Uterus (tissue), 4 donors: ENCODE measurements around the gene C11orf52. TPM values are rescaled to one million over a fixed set of nuclear protein-coding genes. Genes with fewer than 3 reads are reported as not detected.

ENCODE experiments used
- DNase-seq, 2 donors: peaks; one replicate each; pipeline ENCODE4 v3.0.0-alpha.2; 2019 to 2020
- H3K27ac ChIP-seq, 2 donors: fragments of 200-600 bp; sonication (generic); 1 replicate in 1 of 2; 2 replicates in 1 of 2; pipeline ENCODE4 v1.5.1; 2016 to 2018
- H3K27me3 ChIP-seq, 2 donors: fragments of 200-600 bp; sonication (generic); one replicate each; pipeline ENCODE4 v1.5.1; 2018 to 2019; ENCODE audit warnings: control low read depth in 1 of 2
- H3K36me3 ChIP-seq, 2 donors: fragments of 200-600 bp; sonication (generic); one replicate each; pipeline ENCODE4 v1.5.1; 2019; ENCODE audit warnings: control low read depth in 1 of 2
- H3K4me1 ChIP-seq, 2 donors: fragments of 200-600 bp; sonication (generic); one replicate each; pipeline ENCODE4 v1.5.1; 2018 to 2019; ENCODE audit warnings: control low read depth in 1 of 2
- H3K4me3 ChIP-seq, 2 donors: fragments of 200-600 bp; sonication (generic); 1 replicate in 1 of 2; 2 replicates in 1 of 2; pipeline ENCODE4 v1.5.1; 2018 to 2019; ENCODE audit warnings: mild to moderate bottlenecking in 1 of 2
- H3K9me3 ChIP-seq, 2 donors: fragments of 200-600 bp; sonication (generic); one replicate each; pipeline ENCODE4 v1.5.1; 2019; ENCODE audit warnings: control low read depth in 1 of 2
- POLR2A ChIP-seq, 2 donors: fragments of 450-650 bp; IDR thresholded peaks; one replicate each; pipeline ENCODE4 v1.6.1; 2016; ENCODE audit warnings: antibody characterized with exemption in 2 of 2, mild to moderate bottlenecking in 1 of 2, moderate library complexity in 1 of 2
- intact Hi-C: fragments of 100-400 bp; cut with DNase I; formaldehyde crosslinking; loops from one replicate; pipeline ENCODE4 v1.15.1; 2023; ENCODE audit warnings: low total_unique reads
- total RNA-seq, 4 donors: library from RNA; depleted of rRNA in 3 of 4; stranded (reverse); fragments of >200 nt in 3 of 4; gene quantifications; one replicate each; pipeline versions ENCODE4 v1.1.0 to v1.2.4, GENCODE V29; 2014 to 2023
- TF ChIP-seq, protein P1 (sequence below), 4 experiments: fragments of 200-600 bp in 2 of 4; fragments of 450-650 bp in 2 of 4; sonication (generic) in 2 of 4; IDR thresholded peaks; one replicate each; pipeline ENCODE4 v1.5.1; 2016 to 2019; ENCODE audit warnings: antibody characterized with exemption in 4 of 4, mild to moderate bottlenecking in 2 of 4, moderate library complexity in 1 of 4
- donor health status: DM: yes; HTN: yes; CAD: no.

C11orf52 gene
- total RNA-seq, 4 donors from 2014 or later: 1.6 to 2.4 TPM; not detected in 2

DNA sequence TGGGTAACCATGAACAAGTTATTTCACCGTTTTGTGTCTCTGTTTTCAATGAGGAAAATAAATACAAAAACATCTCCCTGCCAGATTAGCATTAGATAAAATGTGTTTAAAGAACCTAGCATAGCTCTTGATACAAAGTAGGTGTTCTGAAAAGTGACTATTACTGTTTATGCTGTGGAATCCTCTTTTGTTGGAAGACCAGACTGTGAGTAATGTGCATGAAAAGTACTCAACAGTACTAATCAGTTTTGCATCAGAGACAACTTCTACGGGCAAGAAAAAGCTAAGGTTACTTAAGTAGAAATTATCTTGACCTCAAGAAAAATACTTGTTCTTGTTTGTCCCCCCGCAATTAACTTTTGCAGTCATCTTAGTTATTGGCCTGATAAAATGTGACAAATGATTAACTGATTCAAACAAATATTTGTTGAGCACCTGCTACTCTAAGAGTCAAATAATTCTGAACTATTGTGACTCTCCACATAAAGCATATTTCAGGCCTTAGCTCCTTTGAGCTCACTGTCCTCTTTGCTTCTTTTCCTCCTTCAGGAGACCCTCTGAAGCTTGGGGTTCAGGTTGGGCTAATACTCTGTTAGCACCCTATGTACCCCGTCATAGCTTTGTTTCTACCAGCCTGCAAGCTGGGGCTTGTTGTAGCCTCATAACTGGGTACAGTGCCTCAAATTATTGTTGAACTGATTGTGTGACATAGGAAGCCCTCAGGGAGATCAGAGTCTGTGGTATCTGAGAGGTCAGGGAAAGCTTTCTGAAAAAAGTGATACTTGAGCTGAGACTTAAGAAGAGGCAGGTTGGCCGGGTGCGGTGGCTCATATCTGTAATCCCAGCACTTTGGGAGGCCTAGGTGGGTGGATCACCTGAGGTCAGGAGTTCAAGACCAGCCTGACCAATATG lies 42.9 kb downstream of the C11orf52 start:
- H3K27me3 ChIP-seq: no peaks in the 10 kb centered on the region
- no peak for DNase-seq
- no peak overlapping the region for H3K4me3 ChIP-seq
- no peaks in the 10 kb centered on the region for H3K36me3 ChIP-seq
- no peaks in the 10 kb centered on the region for H3K9me3 ChIP-seq
- intact Hi-C loops: no loop called here
- peak overlapping the region; percentile 28 to 59 for H3K27ac ChIP-seq
- no peak for TF ChIP-seq POLR2A (IDR thresholded peaks at IDR 0.05)
- TF ChIP-seq, protein P1, sequence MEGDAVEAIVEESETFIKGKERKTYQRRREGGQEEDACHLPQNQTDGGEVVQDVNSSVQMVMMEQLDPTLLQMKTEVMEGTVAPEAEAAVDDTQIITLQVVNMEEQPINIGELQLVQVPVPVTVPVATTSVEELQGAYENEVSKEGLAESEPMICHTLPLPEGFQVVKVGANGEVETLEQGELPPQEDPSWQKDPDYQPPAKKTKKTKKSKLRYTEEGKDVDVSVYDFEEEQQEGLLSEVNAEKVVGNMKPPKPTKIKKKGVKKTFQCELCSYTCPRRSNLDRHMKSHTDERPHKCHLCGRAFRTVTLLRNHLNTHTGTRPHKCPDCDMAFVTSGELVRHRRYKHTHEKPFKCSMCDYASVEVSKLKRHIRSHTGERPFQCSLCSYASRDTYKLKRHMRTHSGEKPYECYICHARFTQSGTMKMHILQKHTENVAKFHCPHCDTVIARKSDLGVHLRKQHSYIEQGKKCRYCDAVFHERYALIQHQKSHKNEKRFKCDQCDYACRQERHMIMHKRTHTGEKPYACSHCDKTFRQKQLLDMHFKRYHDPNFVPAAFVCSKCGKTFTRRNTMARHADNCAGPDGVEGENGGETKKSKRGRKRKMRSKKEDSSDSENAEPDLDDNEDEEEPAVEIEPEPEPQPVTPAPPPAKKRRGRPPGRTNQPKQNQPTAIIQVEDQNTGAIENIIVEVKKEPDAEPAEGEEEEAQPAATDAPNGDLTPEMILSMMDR (IDR thresholded peaks at IDR 0.05): no peak
- H3K4me1 ChIP-seq: no peaks in the 10 kb centered on the region

DNA sequence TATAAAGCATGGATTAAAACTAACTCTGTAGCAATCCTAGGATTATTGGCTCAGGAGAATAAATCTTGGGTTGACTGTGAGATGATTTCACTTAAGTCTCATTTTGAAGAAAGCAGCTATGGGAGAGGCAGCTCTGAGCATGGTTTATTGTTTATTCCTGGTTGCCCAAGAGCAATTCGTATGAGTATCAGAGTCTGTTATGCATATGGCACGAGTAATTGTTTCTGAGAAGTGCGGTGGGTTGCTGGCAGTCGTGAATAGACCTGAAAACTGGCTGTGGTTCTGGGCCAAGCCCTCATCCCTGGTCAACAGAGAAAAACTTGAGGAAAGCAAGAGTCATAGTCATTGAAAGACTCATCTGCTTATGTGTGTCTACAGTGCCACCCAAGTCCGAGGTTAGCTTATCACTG lies 45.2 kb downstream of the C11orf52 start:
- H3K27ac ChIP-seq: no peak overlapping the region
- no peak overlapping the region for H3K4me3 ChIP-seq
- intact Hi-C loops: no loop called here
- DNase-seq: no peak
- H3K9me3 ChIP-seq: no peaks in the 10 kb centered on the region
- H3K4me1 ChIP-seq: no peaks in the 10 kb centered on the region
- no peaks in the 10 kb centered on the region for H3K27me3 ChIP-seq
- H3K36me3 ChIP-seq: no peaks in the 10 kb centered on the region
- TF ChIP-seq, protein P1 (IDR thresholded peaks at IDR 0.05): no peak
- no peak for TF ChIP-seq POLR2A (IDR thresholded peaks at IDR 0.05)

DNA sequence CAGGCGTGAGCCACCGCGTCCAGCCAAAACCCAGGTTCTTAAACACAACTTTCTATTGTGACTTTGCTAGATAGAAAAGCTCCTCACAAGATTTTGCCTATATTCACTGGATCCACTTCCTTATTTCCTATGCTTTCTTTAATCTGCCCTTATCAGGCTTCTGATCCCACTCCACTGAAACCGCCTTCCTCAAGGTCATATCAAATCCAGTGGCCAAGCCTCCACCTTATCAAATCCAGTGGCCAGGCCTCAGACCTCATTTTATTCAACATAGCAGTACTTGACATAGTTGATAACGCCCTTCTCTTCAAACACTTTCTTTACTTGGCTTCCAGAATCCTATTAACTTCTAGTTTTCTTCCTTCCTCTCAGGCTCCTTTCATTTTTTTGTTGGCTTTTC lies 48.0 kb downstream of the C11orf52 start:
- no peak overlapping the region for H3K4me3 ChIP-seq
- no peaks in the 10 kb centered on the region for H3K36me3 ChIP-seq
- H3K9me3 ChIP-seq: no peaks in the 10 kb centered on the region
- DNase-seq: no peak
- H3K27me3 ChIP-seq: no peaks in the 10 kb centered on the region
- TF ChIP-seq, protein P1 (IDR thresholded peaks at IDR 0.05): no peak
- no peak for TF ChIP-seq POLR2A (IDR thresholded peaks at IDR 0.05)
- intact Hi-C loops: no loop called here
- no peaks in the 10 kb centered on the region for H3K4me1 ChIP-seq
- H3K27ac ChIP-seq: no peak overlapping the region

DNA sequence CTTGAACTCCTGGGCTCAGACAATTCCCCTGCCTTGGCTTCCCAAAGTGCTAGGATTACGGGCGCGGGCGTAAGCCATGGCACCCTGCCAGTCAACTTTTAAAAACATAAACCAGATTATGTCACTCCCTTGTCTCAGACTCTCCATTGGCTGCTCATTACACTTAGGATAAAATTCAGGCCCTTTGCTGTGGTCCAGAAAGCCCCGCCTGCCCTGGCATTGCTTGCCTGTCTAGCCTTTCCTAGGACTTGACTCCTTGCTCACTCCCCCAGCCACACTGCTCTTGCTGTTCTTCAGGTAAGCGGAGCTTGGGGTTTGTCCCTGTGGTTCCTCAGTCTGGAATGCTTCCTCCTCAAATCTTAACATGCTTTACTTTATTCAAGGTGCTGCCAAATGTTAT lies 48.9 kb downstream of the C11orf52 start:
- H3K9me3 ChIP-seq: no peaks in the 10 kb centered on the region
- H3K4me1 ChIP-seq: no peaks in the 10 kb centered on the region
- TF ChIP-seq, protein P1 (IDR thresholded peaks at IDR 0.05): no peak
- TF ChIP-seq POLR2A (IDR thresholded peaks at IDR 0.05): no peak
- intact Hi-C loops: no loop called here
- no peaks in the 10 kb centered on the region for H3K27me3 ChIP-seq
- H3K4me3 ChIP-seq: no peak overlapping the region
- H3K36me3 ChIP-seq: no peaks in the 10 kb centered on the region
- DNase-seq: no peak
- no peak overlapping the region for H3K27ac ChIP-seq

DNA sequence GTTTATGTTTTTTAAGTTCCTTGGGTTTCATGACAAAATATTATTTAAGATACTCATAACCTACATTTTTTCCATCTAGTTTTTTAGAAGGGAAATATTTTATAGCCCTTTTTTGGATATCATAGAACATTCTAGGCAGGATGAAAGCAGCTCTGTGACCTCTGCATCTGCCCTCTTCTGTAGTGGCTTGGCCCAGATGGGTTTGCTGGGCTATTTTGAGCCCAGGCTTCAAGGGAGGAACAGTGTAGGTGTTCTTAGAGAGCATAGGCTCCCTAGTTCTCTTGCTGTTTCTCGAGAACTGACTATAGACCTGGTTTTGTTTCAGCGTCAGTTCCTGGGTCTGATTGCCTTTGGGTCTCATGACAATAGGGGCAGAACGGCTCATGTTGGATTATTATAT lies 50.6 kb downstream of the C11orf52 start:
- no peaks in the 10 kb centered on the region for H3K9me3 ChIP-seq
- no peak for DNase-seq
- no peaks in the 10 kb centered on the region for H3K36me3 ChIP-seq
- H3K4me3 ChIP-seq: no peak overlapping the region
- intact Hi-C loops: no loop called here
- no peaks in the 10 kb centered on the region for H3K4me1 ChIP-seq
- H3K27me3 ChIP-seq: no peaks in the 10 kb centered on the region
- no peak overlapping the region for H3K27ac ChIP-seq
- TF ChIP-seq, protein P1 (IDR thresholded peaks at IDR 0.05): no peak
- no peak for TF ChIP-seq POLR2A (IDR thresholded peaks at IDR 0.05)
